Nasal cavity respiratory epithelium epithelial cell of viscerocranial mucosa (primary cell): ENCODE data around the gene PET100. TPM values are rescaled to one million over a fixed set of nuclear protein-coding genes. Genes with fewer than 3 reads are reported as not detected.

Source experiments
- total RNA-seq: library from RNA; depleted of rRNA; stranded (reverse); fragments of >200 nt; gene quantifications from 2 replicates; pipeline ENCODE4 v1.2.3, GENCODE V29; 2014

Gene PET100, protein sequence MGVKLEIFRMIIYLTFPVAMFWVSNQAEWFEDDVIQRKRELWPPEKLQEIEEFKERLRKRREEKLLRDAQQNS
- 5.6 and 7.9 TPM in 2 replicates for total RNA-seq

DNA sequence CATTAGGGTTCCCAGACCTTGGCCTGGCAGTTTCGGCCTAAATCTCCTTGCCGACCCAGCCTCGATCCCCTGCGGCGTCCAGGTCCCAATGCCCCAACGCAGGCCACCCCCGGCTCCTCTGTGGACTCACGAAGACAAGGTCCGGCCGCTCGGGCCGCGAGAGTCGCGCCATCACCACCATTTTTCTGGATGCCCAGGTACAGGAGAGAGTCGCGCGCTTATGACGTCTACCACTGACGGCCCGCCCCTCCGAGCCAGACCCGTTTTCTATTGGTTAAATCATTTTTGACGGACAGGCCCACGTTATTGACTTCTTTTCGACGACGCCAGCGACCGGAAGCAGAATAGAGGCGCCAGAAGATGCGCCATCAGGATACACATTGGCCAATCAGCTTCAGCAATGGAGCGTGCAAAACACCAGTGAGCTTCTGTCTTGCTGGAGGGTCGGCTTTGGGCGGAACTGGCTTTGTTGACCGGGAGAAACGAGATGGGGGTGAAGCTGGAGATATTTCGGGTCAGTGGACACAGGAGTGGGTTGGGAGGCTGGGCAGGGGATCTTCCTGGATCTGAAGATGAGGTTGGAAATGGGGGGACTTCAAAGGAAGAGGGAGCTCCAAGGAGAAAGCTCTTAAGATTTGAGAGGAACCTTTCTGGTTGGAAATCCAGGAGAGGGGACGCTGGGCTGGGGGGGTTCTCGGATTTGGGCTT lies at the start of gene PET100, which contains the start of gene XAB2:
PET100 (plus strand) TSS at position 447 of the 708 bp plus-strand sequence; CDS start at position 488, 41 bp downstream.
XAB2 (minus strand) TSS at position 199 of the 708 bp plus-strand sequence; CDS start at position 181, 18 bp downstream.

GRCh38 chr19:7595466-7596133 lies 34.0 kb upstream of the PET100 start, which contains the start of gene CAMSAP3:
TSS of gene CAMSAP3 (plus strand) at chr19:7595863. CDS start at chr19:7596003, 140 bp downstream.

DNA sequence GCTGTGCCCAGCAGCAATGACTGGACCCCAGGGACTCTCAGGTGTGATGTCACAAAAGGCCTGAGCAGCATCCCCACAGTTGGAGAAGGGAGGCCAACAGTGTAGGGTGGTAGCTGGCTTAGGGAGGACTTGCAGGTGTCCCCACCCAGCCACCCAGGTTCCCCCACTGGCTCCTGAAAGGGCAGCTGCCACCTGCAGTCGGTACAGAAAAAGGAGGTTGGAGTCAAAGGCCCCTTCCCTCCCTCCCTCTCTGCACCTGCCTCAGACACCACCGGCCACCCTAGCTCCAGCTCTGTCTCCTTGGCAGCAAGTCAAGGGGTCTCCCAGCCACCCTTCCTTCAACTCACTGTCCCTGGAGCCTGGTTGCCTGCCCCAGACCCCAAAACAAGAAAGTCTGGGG lies 4.1 kb downstream of the PET100 start, which contains the start of gene PCP2:
PCP2 (minus strand) TSS at position 22 of the 400 bp plus-strand sequence. CDS start 262 bp downstream, outside the sequence.

DNA sequence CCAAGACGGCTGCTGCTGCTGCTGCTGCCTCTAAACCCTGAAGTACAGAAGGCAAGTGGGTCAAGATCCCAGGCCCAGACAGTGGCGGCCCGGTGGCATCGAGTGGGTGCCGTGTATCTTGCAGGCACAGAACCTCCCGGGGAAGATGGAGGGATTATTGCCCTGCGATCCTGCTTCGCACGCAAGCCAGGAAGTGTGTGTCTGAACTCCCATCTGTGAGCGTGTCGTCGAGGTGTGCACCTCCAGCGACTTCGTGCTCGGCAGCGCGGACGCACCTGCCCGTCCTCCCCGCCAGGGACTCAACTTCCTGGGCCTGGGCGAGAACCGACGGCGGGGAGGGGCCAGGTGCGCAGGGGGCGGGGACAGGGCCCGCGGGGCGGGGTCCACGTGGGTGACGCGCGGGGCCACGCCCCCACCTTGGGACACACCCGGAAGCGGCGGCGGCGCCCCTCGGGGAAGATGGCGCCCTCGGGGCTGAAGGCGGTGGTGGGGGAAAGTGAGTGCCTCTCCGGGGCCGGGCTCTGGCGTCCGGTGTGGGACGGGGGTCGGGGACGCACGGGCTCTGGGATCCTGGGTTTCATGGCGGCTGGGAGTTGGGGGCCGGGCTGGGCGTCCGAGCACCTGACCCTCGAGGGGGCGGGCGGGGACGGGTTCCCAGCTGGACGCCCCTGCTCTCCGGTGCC lies 7.2 kb downstream of the PET100 start, which contains the start of gene STXBP2:
STXBP2 (plus strand) TSS at position 420 of the 683 bp plus-strand sequence; CDS start at position 460, 40 bp downstream.

GRCh38 chr19:7668842-7669241 lies 39.2 kb downstream of the PET100 start, which contains the start of gene RETN:
TSS of gene RETN (plus strand) at chr19:7669049. CDS start at chr19:7669327, 278 bp downstream.

GRCh38 chr19:7676854-7677253 lies 47.3 kb downstream of the PET100 start, which contains the start of gene MCEMP1:
TSS of gene MCEMP1 (plus strand) at chr19:7677090. CDS start at chr19:7677121, 31 bp downstream.

GRCh38 chr19:7680606-7681339 lies 51.2 kb downstream of the PET100 start, which contains the start of gene TRAPPC5:
TSS of gene TRAPPC5 (plus strand) at chr19:7680833. CDS start at chr19:7682254, 1,421 bp downstream.

Other genes starting within 250 kb of the PET100 start
- 1.6 and 3.1 TPM in 2 replicates for gene PEX11G, start 140.8 kb upstream of the PET100 start, total RNA-seq
- 3.1 and 23.8 TPM in 2 replicates for gene ZNF358, start 113.7 kb upstream of the PET100 start, total RNA-seq
- 2.4 and 6.5 TPM in 2 replicates for gene MCOLN1, start 107.2 kb upstream of the PET100 start, total RNA-seq
- gene PNPLA6, start 94.1 kb upstream of the PET100 start, total RNA-seq = 51.6 and 92.0 TPM in 2 replicates
- 4.4 and 11.6 TPM in 2 replicates for gene CAMSAP3, start 33.9 kb upstream of the PET100 start, total RNA-seq
- 31.8 and 44.7 TPM in 2 replicates for gene XAB2, start 248 bp upstream of the PET100 start, total RNA-seq
- not detected in 2 replicates for gene PCP2, start 3.9 kb downstream of the PET100 start, total RNA-seq
- 49.9 and 113 TPM in 2 replicates for gene STXBP2, start 7.3 kb downstream of the PET100 start, total RNA-seq
- not detected in 2 replicates for gene RETN, start 39.3 kb downstream of the PET100 start, total RNA-seq
- under 0.01 TPM in 1 of 2 replicates, not detected in the other for gene MCEMP1, start 47.3 kb downstream of the PET100 start, total RNA-seq
- gene TRAPPC5, start 51.0 kb downstream of the PET100 start, total RNA-seq = 41.7 and 57.2 TPM in 2 replicates
- not detected in 2 replicates for gene FCER2, start 72.3 kb downstream of the PET100 start, total RNA-seq
- not detected in 2 replicates for gene CLEC4G, start 102.3 kb downstream of the PET100 start, total RNA-seq
- gene CD209, start 117.7 kb downstream of the PET100 start, total RNA-seq = not detected in 2 replicates
- gene CLEC4M, start 133.4 kb downstream of the PET100 start, total RNA-seq = not detected in 2 replicates
- 19.8 and 25.5 TPM in 2 replicates for gene EVI5L, start 200.4 kb downstream of the PET100 start, total RNA-seq
- gene PRR36, start 244.6 kb downstream of the PET100 start, total RNA-seq = under 0.01 TPM in 1 of 2 replicates, not detected in the other